ENCODE measurements around the gene HMX2. TPM values are rescaled to one million over a fixed set of nuclear protein-coding genes. Genes with fewer than 3 reads are reported as not detected.

The HMX2 gene
- total RNA-seq, 1 experiment from 2014 or later, result not detected

- Histone ChIP-seq H2AFZ (ENCODE audit: low read depth, low read length, poor library complexity, severe bottlenecking) (no peak overlapping the region), H3K9me3 (ENCODE audit: control insufficient read depth in 1 of 2, insufficient read depth in 1 of 2, low read depth in 1 of 2, low read length in 2 of 2) (no peaks in the 10 kb centered on the region), H3K4me3 (replicated peaks in 1 of 2; ENCODE audit: low read depth in 1 of 2, low read length in 2 of 2) (no peak overlapping the region), H3K4me1 (ENCODE audit: control insufficient read depth in 1 of 2, insufficient read depth in 2 of 2, low read length in 2 of 2) (no peaks in the 10 kb centered on the region), H3K4me2 (ENCODE audit: low read length) (no peak overlapping the region), H3K27ac (ENCODE audit: low read depth, low read length) (no peak overlapping the region), H3K36me3 (ENCODE audit: control insufficient read depth in 1 of 2, insufficient read depth in 2 of 2, low read length in 2 of 2) (no peaks in the 10 kb centered on the region), H3K9ac (ENCODE audit: low read length) (no peak overlapping the region), H4K20me1 (ENCODE audit: insufficient read depth) (no peaks in the 10 kb centered on the region), H3K27me3 (ENCODE audit: insufficient read depth, low read length) (no peaks in the 10 kb centered on the region), H3K9me2 (ENCODE audit: insufficient read depth) (no peaks in the 10 kb centered on the region), H3K79me2 (ENCODE audit: insufficient read depth, low read length) (no peaks in the 10 kb centered on the region)
- ChIA-PET CTCF (interaction anchor here (1.1 kb wide), 1 partner anchor 14 kb away, joined by 3 read pairs; no protein-coding TSS in a partner anchor), RAD21 (ENCODE audit: low non-redundant PET in 1 of 2, low total read pairs in 2 of 2, uncharacterized antibody in 2 of 2, unreplicated experiment in 2 of 2) (no interaction called here), POLR2A (no interaction called here)
- DNase-seq (ENCODE audit: low read depth, low spot score), result no peak
- no TSS peak for BruUV-seq (replicated peaks)
- TF ChIP-seq ZNF274 (IDR thresholded peaks at IDR 0.05; ENCODE audit: low read depth, low read length) (no peak), SRF (IDR thresholded peaks at IDR 0.05; ENCODE audit: low read depth) (no peak), ATF3 (IDR thresholded peaks at IDR 0.05) (no peak), REST (IDR thresholded peaks at IDR 0.05; ENCODE audit: low read depth) (no peak), EZH2phosphoT487 (IDR thresholded peaks at IDR 0.05; ENCODE audit: borderline replicate concordance) (no peak), POLR2AphosphoS5 (IDR thresholded peaks at IDR 0.05; ENCODE audit: low read depth, low read length) (no peak), JUND (IDR thresholded peaks at IDR 0.05) (no peak), CBX3 (IDR thresholded peaks at IDR 0.05; ENCODE audit: low read depth) (no peak), CEBPB (IDR thresholded peaks at IDR 0.05; ENCODE audit: low read depth) (no peak), MAX (IDR thresholded peaks at IDR 0.05) (no peak), SIN3A (IDR thresholded peaks at IDR 0.05; ENCODE audit: low read depth) (no peak), EZH2 (IDR thresholded peaks at IDR 0.05) (no peak), ELF1 (IDR thresholded peaks at IDR 0.05; ENCODE audit: borderline replicate concordance, low read depth) (no peak)
- peak; percentile 41 for ATAC-seq
- intact Hi-C loops (cut with micrococcal nuclease), result no loop called here
Observed at GRCh38 chr10:123117644-123118417, 30.1 kb upstream of the HMX2 start.
